Spleen (tissue), 11 donors: ENCODE results near the gene GGT6. TPM values are rescaled to one million over a fixed set of nuclear protein-coding genes. Genes with fewer than 3 reads are reported as not detected.
A peak's percentile ranks its signal among the peaks of the same experiment; 100 is the strongest.

Experiments used
- DNase-seq: peaks from one replicate; pipeline ENCODE4 v3.0.0-alpha.2; 2020
- H3K27ac ChIP-seq, 8 donors: fragments of 200-600 bp; sonication (generic) in 7 of 8; 1 replicate in 4 of 8; 2 replicates in 4 of 8; pipeline versions ENCODE4 v1.5.0 to v1.8.0; 2016 to 2021; ENCODE audit warnings: inconsistent platforms in 4 of 8, mild to moderate bottlenecking in 4 of 8, moderate library complexity in 1 of 8
- H3K27me3 ChIP-seq, 7 donors: fragments of 200-600 bp; sonication (generic) in 6 of 7; replicated peaks in 1 of 7; 1 replicate in 4 of 7; 2 replicates in 3 of 7; pipeline versions ENCODE4 v1.5.0 to v1.8.0; 2016 to 2021; ENCODE audit warnings: inconsistent platforms in 3 of 7, mild to moderate bottlenecking in 1 of 7
- H3K36me3 ChIP-seq, 6 donors: fragments of 200-600 bp; sonication (generic) in 5 of 6; 1 replicate in 4 of 6; 2 replicates in 2 of 6; pipeline versions ENCODE4 v1.5.0 to v1.8.0; 2016 to 2021; ENCODE audit warnings: inconsistent platforms in 2 of 6
- H3K4me1 ChIP-seq, 6 donors: fragments of 200-600 bp; sonication (generic) in 5 of 6; 1 replicate in 3 of 6; 2 replicates in 3 of 6; pipeline versions ENCODE4 v1.5.0 to v1.8.0; 2016 to 2021; ENCODE audit warnings: inconsistent platforms in 3 of 6
- H3K4me3 ChIP-seq, 8 donors: fragments of 200-600 bp; sonication (generic) in 7 of 8; 1 replicate in 4 of 8; 2 replicates in 4 of 8; pipeline versions ENCODE4 v1.5.0 to v1.8.0; 2016 to 2021; ENCODE audit warnings: inconsistent platforms in 4 of 8, mild to moderate bottlenecking in 4 of 8, moderate library complexity in 2 of 8
- H3K9me3 ChIP-seq, 8 donors: fragments of 200-600 bp; sonication (generic) in 7 of 8; 1 replicate in 4 of 8; 2 replicates in 4 of 8; pipeline versions ENCODE4 v1.5.0 to v1.8.0; 2016 to 2021; ENCODE audit warnings: inconsistent platforms in 4 of 8
- POLR2A ChIP-seq, 3 donors: fragments of 450-650 bp; IDR thresholded peaks; one replicate each; pipeline ENCODE4 v1.5.1; 2017; ENCODE audit warnings: antibody characterized with exemption in 3 of 3, mild to moderate bottlenecking in 1 of 3
- POLR2AphosphoS5 ChIP-seq, 3 donors: sonication (generic); formaldehyde crosslinking; IDR thresholded peaks; one replicate each; pipeline ENCODE4 v1.5.1; 2017; ENCODE audit warnings: antibody characterized with exemption in 3 of 3
- WGBS, 5 donors: extraction: QIAGEN DNeasy Blood & Tissue Kit in 3 of 5; methylation state at CpG; one replicate each; pipeline versions ENCODE4 v1.1.5 to v1.1.7; 2013 to 2018; 5-methylcytosine and 5-hydroxymethylcytosine counted together
- intact Hi-C: fragments of 100-400 bp; cut with DNase I; formaldehyde crosslinking; loops from one replicate; pipeline ENCODE4 v1.15.0; 2023; ENCODE audit warnings: low total_unique reads
- polyA plus RNA-seq, 3 donors: library from polyadenylated mRNA; stranded (reverse); fragments of 200-250 nt; gene quantifications; one replicate each; pipeline ENCODE4 v1.2.1, GENCODE V29; 2013
- total RNA-seq, 7 donors: library from RNA; depleted of rRNA in 3 of 7; stranded (reverse); fragments of >200 nt in 3 of 7; fragmentation: NEBNext Ultra II Directional in 4 of 7; extraction: Animal tissue kit (Norgen Biotek cat#: 25700) in 4 of 7; gene quantifications; one replicate each; pipeline versions ENCODE4 v1.1.0 to v1.2.1, GENCODE V29; 2016 to 2021
- TF ChIP-seq, protein P1 (sequence below), 11 experiments: fragments of 200-600 bp in 7 of 11; fragments of 450-650 bp in 4 of 11; sonication (generic) in 4 of 11; IDR thresholded peaks in 8 of 11; conservative IDR thresholded peaks in 3 of 11; 1 replicate in 7 of 11; 2 replicates in 4 of 11; pipeline versions ENCODE4 v1.4.0 to v1.8.0; 2016 to 2021; ENCODE audit warnings: antibody characterized with exemption in 11 of 11, inconsistent platforms in 4 of 11, mild to moderate bottlenecking in 1 of 11
- donor health status: healthy with polysubstance abuse.
- donor health status: DM: no; HTN: no; CAD: no; lungs with moderate emphysema.
- donor health status: DM: no; HTN: no; CAD: no.
- donor health status: Bipolar disorder and iron deficiency.
- donor health status: healthy.
- donor health status: DM: no; HTN: no; CAD: no.
- donor health status: DM: yes; HTN: yes; CAD: no.

Gene GGT6
- total and polyA plus RNA-seq, 10 donors = 0.03 to 0.42 TPM; not detected in 8

- WGBS, 5 donors = 81 to 92% (median 88%) methylated on average over 13 to 18 of the region's 18 CpGs
- H3K9me3 ChIP-seq = no peaks in the 10 kb centered on the region
- H3K4me3 ChIP-seq = peak overlapping the region in 3 of 8 donors; percentile 7 to 45 (median 22)
- intact Hi-C loops = no loop called here
- H3K27me3 ChIP-seq = no peaks in the 10 kb centered on the region
- peak overlapping the region in 6 of 8 donors; percentile 15 to 74 (median 61) for H3K27ac ChIP-seq
- TF ChIP-seq, protein P1, sequence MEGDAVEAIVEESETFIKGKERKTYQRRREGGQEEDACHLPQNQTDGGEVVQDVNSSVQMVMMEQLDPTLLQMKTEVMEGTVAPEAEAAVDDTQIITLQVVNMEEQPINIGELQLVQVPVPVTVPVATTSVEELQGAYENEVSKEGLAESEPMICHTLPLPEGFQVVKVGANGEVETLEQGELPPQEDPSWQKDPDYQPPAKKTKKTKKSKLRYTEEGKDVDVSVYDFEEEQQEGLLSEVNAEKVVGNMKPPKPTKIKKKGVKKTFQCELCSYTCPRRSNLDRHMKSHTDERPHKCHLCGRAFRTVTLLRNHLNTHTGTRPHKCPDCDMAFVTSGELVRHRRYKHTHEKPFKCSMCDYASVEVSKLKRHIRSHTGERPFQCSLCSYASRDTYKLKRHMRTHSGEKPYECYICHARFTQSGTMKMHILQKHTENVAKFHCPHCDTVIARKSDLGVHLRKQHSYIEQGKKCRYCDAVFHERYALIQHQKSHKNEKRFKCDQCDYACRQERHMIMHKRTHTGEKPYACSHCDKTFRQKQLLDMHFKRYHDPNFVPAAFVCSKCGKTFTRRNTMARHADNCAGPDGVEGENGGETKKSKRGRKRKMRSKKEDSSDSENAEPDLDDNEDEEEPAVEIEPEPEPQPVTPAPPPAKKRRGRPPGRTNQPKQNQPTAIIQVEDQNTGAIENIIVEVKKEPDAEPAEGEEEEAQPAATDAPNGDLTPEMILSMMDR (IDR thresholded peaks at IDR 0.05 in 8 of 11, conservative IDR thresholded peaks at IDR 0.05 in 3 of 11) = no peak
- peak in 1 of 3 donors; percentile 28 for TF ChIP-seq POLR2AphosphoS5 (IDR thresholded peaks at IDR 0.05)
- H3K4me1 ChIP-seq = peaks cover 4 to 57% (median 37%) of the 10 kb centered on the region in 6 donors
- DNase-seq = no peak
- peaks cover 0 to 100% (median 92%) of the 10 kb centered on the region in 6 donors for H3K36me3 ChIP-seq
Measured at GRCh38 chr17:4544951-4545216, 15.5 kb downstream of the GGT6 start.

- intact Hi-C loops = no loop called here
- no peaks in the 10 kb centered on the region for H3K9me3 ChIP-seq
- peak overlapping the region in 5 of 8 donors; percentile 56 to 74 (median 64) for H3K27ac ChIP-seq
- 87 to 92% (median 88%) methylated on average over 16 to 37 of the region's 37 CpGs for WGBS, 5 donors
- H3K36me3 ChIP-seq = peaks cover 0 to 100% (median 93%) of the 10 kb centered on the region in 6 donors
- peak overlapping the region in 3 of 8 donors; percentile 7 to 45 (median 22) for H3K4me3 ChIP-seq
- TF ChIP-seq POLR2AphosphoS5 (IDR thresholded peaks at IDR 0.05) = peak in 1 of 3 donors; percentile 41
- no peak for TF ChIP-seq POLR2A (IDR thresholded peaks at IDR 0.05)
- DNase-seq = no peak
- no peaks in the 10 kb centered on the region for H3K27me3 ChIP-seq
- H3K4me1 ChIP-seq = peaks cover 4 to 63% (median 38%) of the 10 kb centered on the region in 6 donors
Measured at GRCh38 chr17:4544135-4544950, 16.0 kb downstream of the GGT6 start.

DNA sequence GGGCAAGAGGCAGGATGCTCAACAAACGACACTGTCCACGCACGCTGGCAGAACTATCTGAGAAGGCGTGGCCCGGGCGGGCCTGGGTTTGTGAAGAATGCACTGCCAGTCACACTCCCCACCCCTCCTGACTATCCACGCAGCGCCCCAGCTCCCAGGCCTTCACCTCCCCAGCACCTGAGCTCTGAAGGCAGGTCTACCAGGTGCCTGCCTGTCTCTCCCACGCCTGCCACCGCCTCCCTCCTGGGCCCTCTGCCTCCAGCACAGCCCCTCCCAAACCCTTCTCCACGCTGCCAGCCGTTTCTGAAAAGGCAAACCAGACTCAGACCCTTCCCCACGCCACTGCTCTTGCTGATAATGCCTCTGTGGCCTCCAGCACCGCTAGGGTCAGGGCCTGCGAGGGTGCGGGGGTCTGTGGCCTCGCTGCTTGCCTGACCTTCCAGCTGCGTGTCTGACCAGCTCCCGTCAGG is 16.8 kb downstream of the GGT6 start:
- TF ChIP-seq, protein P1 (IDR thresholded peaks at IDR 0.05 in 8 of 11, conservative IDR thresholded peaks at IDR 0.05 in 3 of 11) = no peak
- TF ChIP-seq POLR2A (IDR thresholded peaks at IDR 0.05) (no peak), POLR2AphosphoS5 (IDR thresholded peaks at IDR 0.05) (peak in 2 of 3 donors; percentile 68 to 74)
- Histone ChIP-seq H3K27me3 (no peaks in the 10 kb centered on the region), H3K27ac (peak overlapping the region in 5 of 8 donors; percentile 56 to 74 (median 64)), H3K36me3 (peaks cover 0 to 100% (median 93%) of the 10 kb centered on the region in 6 donors), H3K4me3 (peak overlapping the region in 1 of 8 donors; percentile 45), H3K4me1 (peaks cover 4 to 70% (median 44%) of the 10 kb centered on the region in 6 donors), H3K9me3 (no peaks in the 10 kb centered on the region)
- intact Hi-C loops = no loop called here
- peak; percentile 76 for DNase-seq
- 63 to 89% (median 75%) methylated on average over 18 to 19 of the region's 19 CpGs for WGBS, 5 donors

DNA sequence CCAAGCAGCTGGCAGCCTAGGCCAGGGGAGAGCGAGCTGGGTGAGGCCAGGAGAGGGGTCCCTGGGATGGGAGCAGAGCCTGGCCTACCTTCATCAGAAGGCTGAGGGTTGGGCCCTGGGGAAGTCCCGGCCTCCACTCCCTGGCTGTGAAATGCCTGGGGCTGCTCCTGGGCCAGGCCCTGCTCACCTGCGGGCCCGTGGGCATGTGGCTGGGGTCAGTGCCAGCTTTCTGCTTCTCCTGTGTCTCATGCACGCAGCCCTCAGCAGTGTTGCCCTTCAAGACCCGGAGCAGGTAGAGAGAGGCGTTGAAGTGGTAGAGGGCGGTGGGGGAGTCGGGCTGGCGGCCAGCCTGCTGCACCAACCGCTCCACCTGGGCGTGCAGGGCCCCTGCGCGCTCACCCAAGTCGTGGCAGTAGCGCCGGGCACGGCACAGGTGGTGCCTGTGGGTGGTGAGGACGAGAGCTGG is 17.6 kb downstream of the GGT6 start:
- H3K36me3 ChIP-seq = peaks cover 0 to 100% (median 91%) of the 10 kb centered on the region in 6 donors
- peaks cover 4 to 79% (median 49%) of the 10 kb centered on the region in 6 donors for H3K4me1 ChIP-seq
- DNase-seq = no peak
- H3K27me3 ChIP-seq = no peaks in the 10 kb centered on the region
- no peaks in the 10 kb centered on the region for H3K9me3 ChIP-seq
- 91 to 96% (median 95%) methylated on average over 13 to 19 of the region's 19 CpGs for WGBS, 5 donors
- H3K27ac ChIP-seq = peak overlapping the region in 7 of 8 donors; percentile 2 to 74 (median 58)
- H3K4me3 ChIP-seq = no peak overlapping the region
- intact Hi-C loops = no loop called here
- peak in 1 of 3 donors; percentile 35 for TF ChIP-seq POLR2AphosphoS5 (IDR thresholded peaks at IDR 0.05)
- TF ChIP-seq, protein P1 (IDR thresholded peaks at IDR 0.05 in 8 of 11, conservative IDR thresholded peaks at IDR 0.05 in 3 of 11) = no peak
